HG03571 (cell line): ENCODE data around the gene PLXNA4.

Experiments used
- ATAC-seq: cut with Tn5 transposase; IDR thresholded peaks from one replicate; pipeline ENCODE4 v1.9.1; 2021; ENCODE audit not compliant: unreplicated experiment

The PLXNA4 gene

DNA sequence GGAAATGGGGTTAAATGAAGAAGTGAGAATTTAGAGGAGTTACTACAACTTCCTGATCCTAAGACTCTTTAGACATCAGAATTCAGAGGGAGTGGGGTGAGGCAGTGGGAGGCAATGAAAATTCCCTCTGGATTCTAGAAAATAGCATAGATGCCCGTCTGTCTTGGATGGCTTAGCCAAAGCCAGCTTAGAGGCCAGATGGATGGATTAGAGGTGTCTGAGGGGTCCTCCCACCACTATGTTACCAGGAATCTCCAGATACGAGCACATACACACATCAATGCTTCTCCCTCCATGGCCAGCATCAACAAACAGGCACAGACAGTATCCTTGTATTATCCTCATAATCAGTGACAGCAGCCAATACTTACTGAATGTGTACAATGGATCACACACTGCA, 418.1 kb downstream of the PLXNA4 start:
- ATAC-seq: no peak

DNA sequence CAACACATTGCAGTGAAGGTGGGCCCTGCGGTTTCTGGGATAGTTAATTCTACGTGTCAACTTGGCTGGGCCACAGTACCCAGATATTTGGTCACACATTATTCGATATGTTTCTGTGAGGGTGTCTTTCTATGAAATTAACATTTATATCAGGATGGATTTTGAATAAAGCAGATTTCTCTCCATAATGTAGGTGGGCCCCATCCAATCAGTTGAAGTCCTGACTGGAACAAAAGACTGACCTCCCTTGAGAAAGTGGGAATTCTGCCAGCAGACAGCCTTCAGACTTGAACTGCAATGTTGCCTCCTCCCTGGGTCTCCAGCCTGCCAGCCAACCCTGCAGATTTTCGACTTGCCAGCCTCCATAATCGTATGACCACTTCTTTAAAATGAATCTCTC, 420.6 kb downstream of the PLXNA4 start:
- no peak for ATAC-seq

- ATAC-seq: no peak
Measured at GRCh38 chr7:132154695-132155471, 421.4 kb downstream of the PLXNA4 start.

GRCh38 chr7:132154248-132154647, 422.0 kb downstream of the PLXNA4 start:
- no peak for ATAC-seq

DNA sequence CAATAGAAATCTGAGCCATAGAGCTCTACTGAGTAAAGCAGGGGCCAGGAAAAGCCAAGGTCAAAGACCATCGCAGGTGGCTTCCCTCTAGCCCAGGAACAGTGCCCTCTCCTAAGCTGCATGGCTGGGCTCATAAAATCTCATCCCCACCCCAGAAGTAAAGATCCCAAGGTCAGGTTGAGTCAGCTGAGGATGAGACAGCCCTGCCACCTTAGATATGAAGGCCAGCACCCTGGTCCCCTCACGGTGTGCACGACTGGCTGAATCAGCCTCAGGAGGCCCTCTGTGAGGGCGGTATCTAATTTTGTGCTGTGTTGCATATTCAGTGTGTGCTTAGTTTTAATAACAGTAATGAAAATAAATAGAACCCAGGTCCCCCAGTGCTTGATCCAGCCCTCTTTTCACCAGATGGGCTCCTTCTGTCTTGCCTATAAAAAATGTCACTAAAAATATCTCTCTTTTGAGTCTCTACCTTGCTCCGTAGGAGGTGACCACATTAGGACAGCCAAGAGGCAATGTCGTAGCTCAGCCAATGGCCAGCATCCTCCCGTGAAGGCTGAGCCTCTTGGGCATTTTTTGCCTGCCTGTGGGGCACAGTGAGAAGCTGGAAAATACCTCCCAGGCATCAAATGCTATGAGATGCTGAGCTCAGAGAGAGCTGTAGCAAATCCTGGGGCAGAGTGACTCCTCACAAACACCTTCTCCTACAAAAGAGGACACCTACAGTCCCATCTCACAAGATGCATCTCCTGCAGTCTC, 424.0 kb downstream of the PLXNA4 start:
- no peak for ATAC-seq

DNA sequence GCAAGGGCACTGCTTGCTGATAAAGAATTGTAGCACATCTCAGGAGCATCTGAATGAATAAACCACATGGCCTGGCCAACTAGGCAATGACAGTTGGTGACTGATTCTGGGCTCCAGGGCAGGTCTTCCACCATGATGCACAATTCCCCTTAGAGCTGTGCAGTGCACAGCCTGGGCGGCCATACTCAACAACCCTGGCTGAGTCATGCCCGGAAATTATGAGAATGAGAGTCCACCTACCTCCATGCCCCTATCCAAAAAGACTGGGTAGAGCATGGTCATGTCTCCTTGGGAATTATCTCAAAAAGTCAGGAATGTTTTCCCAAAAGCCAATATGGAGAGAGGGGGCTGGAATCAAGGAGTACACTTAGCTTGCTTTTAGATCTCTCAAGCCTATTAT, 425.6 kb downstream of the PLXNA4 start:
- no peak for ATAC-seq

DNA sequence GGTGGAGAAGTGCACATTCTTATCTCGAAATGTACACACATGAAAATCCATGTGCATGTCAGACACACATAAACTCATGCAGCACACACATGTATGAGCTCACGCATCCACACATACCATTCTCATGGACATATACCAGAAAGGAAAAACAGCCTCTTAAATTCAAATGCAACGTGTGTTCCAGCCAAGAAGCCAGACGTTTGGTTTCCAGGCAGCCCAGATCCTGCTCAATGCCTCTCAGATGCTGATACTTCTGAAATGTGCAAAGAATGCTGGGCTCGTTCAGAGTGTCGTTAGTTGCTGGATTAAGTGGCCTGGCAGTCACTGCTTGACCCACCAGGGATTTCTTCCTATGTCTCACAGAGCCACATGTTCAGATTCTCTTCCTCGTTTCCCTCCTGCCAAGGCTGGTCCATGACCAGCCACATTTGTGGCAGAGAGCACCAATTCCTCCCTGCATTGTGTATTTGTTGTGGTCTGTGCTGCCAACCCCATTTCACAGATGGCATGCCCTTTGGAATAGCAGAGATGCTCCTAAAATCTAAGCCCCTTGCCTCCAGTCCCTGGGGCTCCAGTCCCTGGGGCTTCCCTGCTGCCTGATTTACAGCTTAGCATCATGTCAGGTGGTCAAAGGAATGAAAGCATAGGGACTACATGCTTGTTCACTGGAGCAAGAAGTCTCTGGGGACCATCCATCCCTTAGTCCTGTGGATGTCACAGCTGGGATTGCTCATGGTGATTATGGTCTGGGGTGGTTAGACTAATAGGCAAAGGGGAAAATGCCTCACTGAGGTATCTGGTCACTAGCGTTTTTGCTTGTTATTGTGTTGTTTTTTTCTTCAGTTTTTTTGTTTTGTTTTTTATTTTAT, 426.6 kb downstream of the PLXNA4 start:
- no peak for ATAC-seq

- no peak for ATAC-seq
Measured at GRCh38 chr7:132148876-132149275, 427.4 kb downstream of the PLXNA4 start.

- ATAC-seq: no peak
Measured at GRCh38 chr7:132145466-132145865, 430.8 kb downstream of the PLXNA4 start.

- no peak for ATAC-seq
Measured at GRCh38 chr7:132145063-132145462, 431.2 kb downstream of the PLXNA4 start.

GRCh38 chr7:132142006-132142405, 434.3 kb downstream of the PLXNA4 start:
- ATAC-seq: no peak

DNA sequence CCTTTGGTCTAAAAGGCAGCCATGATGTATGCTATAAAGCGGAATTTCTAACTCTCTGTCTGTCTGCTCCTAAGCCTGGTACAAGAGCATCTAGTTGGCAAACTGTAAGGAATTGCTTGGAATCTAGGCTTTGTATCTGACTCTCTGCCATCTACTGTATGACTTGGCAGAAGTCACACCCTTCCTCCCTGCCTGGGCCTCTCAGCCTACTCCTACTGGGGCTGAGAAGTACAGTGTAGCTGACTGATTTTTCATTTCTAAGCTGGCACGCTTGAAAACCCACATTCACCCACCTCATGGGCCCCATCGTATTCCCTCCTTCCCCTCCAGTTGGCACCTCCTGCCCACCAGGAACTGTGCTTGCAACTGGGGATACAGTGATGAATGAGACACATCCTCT, 435.2 kb downstream of the PLXNA4 start:
- ATAC-seq: no peak

GRCh38 chr7:132140341-132140740, 435.9 kb downstream of the PLXNA4 start:
- ATAC-seq: no peak

DNA sequence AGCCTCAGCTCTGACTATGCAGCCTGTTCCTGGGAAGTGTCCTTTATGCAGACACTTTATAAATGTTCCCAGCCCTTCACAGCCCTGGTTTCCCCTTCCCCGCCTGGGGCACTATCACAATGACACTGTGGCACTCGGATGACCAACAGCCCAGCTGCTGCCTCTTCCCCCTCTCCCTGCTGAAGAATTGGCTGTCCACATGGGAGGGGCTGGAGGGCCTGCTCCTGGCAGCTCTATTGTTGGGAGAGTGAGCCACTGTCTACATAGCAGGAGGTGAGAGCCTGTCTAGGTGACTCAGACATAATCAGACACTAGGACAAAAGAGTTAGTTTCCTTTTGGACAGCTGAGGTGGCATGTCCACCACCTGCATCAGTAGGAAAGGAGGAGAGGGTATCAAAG, 437.5 kb downstream of the PLXNA4 start:
- no peak for ATAC-seq

DNA sequence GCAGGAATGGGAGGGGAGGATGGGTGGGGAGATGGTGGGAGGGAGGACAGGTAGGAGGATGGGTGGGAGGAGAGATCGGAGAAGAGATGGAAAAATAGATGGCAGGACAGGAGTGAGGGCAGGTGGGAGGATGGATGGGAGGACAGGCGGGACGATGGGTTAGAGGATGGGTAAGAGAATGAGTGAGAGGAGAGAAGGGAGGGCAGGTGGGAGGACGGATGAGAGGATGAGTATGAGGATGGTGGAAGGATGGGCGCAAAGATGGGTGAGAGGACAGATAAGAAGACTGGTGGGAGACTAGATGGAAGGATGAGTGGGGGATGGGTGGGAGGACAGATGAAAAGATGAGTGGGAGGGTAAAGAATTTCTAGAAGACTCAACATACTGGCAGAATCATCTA, 438.6 kb downstream of the PLXNA4 start:
- ATAC-seq: no peak

- ATAC-seq: no peak
Measured at GRCh38 chr7:132135746-132136385, 440.4 kb downstream of the PLXNA4 start.

GRCh38 chr7:132134814-132135445, 441.3 kb downstream of the PLXNA4 start:
- ATAC-seq: no peak

- no peak for ATAC-seq
Measured at GRCh38 chr7:132133501-132133900, 442.8 kb downstream of the PLXNA4 start.

GRCh38 chr7:132131196-132131595, 445.1 kb downstream of the PLXNA4 start:
- ATAC-seq: no peak

DNA sequence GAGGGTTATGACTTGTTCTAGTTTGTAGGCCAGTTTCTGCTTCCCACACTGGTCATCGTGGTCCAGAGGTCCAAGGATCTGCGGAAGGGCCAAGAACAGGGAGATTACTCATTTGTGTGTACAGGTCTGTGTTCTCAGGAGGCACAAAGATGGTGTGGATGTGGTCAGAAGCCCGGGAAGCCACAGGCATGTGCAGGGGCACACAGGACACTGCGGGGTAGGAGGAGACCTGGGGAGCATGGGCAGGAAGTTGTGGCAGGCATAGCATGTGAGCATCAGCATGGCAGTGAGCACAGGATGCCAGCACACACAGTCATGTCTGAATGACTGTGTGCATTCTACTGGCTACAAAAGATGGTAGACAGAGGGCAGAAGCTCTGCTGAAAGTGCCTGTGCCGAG, 445.8 kb downstream of the PLXNA4 start:
- ATAC-seq: no peak
